A549 treated with Hydrocortisone at 1 μM for 4 hours (cell line): ENCODE results near the gene SLC9A8. TPM values are rescaled to one million over a fixed set of nuclear protein-coding genes. Genes with fewer than 3 reads are reported as not detected.

Source experiments
- total RNA-seq: library from RNA; stranded (reverse); fragments of 200-300 nt; extraction: Qiagen RNA extraction; gene quantifications from 5 replicates; pipeline ENCODE4 v1.2.3, GENCODE V29; 2022

Gene SLC9A8, protein sequence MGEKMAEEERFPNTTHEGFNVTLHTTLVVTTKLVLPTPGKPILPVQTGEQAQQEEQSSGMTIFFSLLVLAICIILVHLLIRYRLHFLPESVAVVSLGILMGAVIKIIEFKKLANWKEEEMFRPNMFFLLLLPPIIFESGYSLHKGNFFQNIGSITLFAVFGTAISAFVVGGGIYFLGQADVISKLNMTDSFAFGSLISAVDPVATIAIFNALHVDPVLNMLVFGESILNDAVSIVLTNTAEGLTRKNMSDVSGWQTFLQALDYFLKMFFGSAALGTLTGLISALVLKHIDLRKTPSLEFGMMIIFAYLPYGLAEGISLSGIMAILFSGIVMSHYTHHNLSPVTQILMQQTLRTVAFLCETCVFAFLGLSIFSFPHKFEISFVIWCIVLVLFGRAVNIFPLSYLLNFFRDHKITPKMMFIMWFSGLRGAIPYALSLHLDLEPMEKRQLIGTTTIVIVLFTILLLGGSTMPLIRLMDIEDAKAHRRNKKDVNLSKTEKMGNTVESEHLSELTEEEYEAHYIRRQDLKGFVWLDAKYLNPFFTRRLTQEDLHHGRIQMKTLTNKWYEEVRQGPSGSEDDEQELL
- total RNA-seq, result 8.2 to 9.5 TPM (median 9.0 TPM) in 5 replicates

DNA sequence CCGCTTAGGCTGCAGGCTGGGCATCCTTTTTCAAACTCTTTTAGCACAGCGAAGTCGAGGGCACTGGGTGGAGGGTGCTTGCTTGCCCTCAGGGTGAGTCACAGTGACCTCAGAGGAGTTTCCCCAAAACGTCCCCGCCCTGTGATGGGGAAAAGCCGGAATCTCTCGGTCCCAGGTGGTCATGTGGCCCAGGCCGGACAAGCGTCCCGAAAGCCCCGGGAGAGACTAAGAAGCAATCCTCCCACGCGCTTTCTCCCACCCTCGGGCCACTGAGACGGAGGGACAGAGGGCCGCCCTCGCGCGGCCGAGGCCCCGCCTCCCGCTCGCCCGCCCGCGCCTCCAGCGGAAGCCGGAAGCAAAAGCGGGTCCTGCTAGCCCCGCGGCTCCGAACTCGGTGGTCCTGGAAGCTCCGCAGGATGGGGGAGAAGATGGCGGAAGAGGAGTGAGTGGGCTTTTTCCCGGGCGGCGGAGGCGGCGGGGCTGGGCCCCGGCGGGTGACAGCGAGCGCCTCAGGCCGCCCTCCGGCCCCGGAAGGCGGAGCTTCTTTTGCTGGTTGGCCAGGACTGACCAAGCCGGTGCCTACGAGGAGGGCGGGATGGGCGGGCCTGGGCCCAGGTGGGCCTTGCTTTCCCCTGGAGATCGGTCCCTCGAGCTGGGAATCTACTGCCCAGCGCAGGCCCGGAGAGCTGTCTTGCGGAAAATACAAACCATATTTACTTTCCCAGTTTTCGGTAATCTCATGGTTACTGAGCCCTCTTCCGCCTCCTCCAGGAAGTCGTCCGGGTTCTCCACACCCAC, at the start of gene SLC9A8:
SLC9A8 (plus strand) TSS at position 322 of the 798 bp plus-strand sequence; CDS start at position 417, 95 bp downstream.

DNA sequence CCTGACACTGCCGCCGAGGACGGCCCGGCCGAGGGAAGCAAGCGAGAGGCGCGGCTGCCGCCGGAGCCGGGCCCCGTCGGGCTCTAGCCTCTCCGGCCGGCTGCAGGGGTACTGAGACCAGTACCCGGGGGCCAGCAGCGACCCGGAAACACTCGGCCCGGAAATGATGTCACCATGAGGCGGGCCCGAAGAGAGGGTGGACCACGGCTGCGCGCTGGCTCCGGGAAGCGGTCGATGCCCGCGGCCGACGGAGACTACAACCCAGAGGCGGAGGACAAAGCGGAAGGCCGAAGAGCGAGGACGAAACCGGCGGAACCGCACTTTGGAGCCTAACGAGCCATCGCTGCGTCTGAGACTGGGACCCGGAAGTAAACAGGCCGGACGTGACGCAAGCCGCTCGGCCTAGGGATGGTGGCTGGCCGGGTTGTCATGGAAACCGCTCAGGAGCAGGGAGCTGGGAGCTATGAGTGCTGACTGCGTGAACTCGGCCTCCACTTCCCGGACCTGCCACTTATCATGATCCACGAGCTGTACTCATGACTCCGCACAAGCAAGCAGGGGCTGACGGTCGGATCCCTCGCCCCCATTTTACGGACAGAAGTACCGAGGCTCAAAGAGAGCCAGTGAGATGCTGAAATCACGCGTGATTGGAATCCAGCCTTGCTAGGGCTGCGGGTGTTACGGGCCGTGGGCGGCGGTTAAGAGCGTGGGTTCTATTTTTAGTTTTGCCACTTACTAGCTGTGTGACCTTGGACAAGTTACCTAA, 102.9 kb downstream of the SLC9A8 start, which contains the start of gene SPATA2:
SPATA2 (minus strand) TSS at position 150 of the 766 bp plus-strand sequence. CDS start 7,039 bp downstream, outside the sequence.

DNA sequence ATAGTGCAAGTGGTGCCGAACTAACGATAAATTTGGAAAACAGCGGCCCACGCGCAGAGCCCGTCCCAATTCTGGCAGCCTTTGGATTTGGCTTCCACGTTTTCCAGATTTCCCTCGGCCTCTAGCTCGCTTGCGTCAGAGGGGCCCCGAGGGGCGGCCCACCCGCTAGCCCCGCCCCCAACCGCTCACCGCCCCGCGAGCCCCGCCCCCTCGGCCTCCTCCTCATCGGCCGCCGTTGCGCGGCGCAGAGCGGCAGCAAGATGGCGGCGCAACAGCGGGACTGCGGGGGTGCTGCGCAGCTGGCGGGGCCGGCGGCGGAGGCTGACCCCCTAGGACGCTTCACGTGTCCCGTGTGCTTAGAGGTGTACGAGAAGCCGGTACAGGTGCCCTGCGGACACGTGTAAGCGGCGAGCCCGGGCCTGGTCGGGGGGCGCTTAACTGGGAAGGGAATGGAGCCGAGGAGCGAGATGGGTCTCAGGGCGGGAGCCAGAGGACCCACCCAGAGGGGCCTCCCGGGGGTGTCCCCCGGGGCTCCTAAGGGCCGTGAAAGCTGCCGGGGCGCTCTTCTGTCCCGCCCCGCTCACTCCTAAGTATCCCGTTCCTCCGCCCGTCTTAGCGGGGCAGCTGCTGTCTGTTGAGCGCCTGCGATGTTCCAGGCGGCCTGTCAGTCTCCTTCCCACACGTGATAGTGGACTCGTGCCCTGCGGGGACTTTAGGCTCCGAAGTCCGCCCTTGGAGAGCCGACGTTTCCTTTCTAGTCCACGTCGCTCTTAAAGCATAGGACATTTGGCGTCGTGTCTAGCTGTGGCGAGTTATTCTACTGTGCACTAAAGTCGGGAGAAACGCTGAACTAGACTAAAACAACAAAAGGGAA, 123.8 kb downstream of the SLC9A8 start, which contains the start of gene RNF114:
RNF114 (plus strand) TSS at position 245 of the 874 bp plus-strand sequence; CDS start at position 261, 16 bp downstream.

Other genes starting within 250 kb of the SLC9A8 start
- 0.02 to 0.07 TPM (median 0.05 TPM) in 3 of 5 replicates, not detected in the others for gene PTGIS, start 244.7 kb upstream of the SLC9A8 start, total RNA-seq
- gene B4GALT5, start 99.0 kb upstream of the SLC9A8 start, total RNA-seq, result 50.1 to 74.6 TPM (median 64.5 TPM) in 5 replicates
- gene SPATA2, start 102.7 kb downstream of the SLC9A8 start, total RNA-seq, result 7.2 to 8.1 TPM (median 7.6 TPM) in 5 replicates
- 58.1 to 62.1 TPM (median 59.1 TPM) in 5 replicates for gene RNF114, start 123.6 kb downstream of the SLC9A8 start, total RNA-seq
- gene SNAI1, start 170.2 kb downstream of the SLC9A8 start, total RNA-seq, result 8.0 to 13.1 TPM (median 11.1 TPM) in 5 replicates